Measurements from ENCODE around the gene PTPRD.

Gene PTPRD

DNA sequence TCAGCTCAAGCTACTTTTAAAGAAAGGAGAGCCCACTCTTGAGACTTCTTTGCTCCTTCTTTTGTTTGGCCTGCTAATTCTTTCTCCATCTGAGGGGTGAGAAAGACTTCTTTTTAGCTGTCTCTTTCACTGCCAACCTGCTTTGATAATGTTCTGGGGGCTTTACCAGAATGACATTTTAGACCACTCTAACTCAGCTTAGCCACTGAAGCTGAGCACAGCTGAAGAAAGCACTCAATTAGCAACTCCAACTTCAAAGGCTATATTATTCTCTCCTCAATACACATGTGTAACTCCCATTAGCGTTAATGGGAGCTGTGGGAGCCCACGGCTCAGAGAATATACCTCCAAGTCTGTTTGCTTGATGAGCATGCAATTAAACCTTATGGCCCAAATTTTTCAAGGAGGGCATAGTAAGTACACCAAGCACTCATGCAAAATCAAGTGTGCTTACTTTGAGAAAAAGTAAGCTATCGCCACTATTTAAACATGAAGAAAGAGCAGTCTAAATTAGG lies 1997.8 kb downstream of the PTPRD start:
- no peak for DNase-seq (ENCODE audit: low read depth, low spot score)
- H3K27ac ChIP-seq: no peak overlapping the region

DNA sequence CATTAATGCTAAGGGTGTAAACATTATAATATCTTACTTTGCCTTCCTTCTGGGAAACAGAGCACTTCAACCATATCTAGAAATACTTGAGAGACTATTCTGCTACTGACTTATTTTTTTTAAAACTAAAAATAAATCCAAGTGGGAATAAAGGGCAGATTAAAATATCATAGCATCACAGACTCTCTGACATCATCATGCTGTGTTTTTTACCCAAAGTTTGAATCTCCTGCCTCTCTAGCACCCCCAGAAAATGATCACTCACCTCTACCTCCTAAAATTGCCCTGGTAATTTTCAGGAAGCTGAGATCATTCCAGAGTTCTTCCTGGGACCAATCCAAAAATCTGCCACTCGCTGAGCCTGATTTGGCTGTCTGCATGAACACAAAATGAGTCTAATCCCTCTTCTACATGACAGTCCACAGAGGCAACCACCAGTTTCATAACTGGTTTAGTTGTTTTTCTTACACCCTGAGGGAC lies 1999.4 kb downstream of the PTPRD start:
- DNase-seq (ENCODE audit: low read depth, low spot score): no peak
- no peak overlapping the region for H3K27ac ChIP-seq

DNA sequence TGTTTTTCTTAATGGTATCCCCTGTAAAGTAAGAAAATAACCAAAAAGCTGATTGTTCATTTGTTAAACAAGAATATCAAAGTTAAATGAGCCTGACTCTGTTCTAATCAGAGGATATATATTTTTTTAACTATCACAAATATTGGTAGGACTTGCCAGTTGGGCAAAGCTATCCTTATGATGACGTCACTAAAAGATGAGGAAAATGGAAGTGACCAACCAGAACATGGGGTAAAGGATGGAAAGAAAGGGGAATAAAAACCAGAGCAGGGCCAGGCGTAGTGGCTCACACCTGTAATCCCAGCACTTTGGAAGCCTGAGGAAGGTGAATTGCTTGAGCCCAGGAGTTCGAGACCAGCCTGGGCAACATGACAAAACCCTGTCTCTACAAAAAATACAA lies 2001.6 kb downstream of the PTPRD start:
- no peak for DNase-seq (ENCODE audit: low read depth, low spot score)

DNA sequence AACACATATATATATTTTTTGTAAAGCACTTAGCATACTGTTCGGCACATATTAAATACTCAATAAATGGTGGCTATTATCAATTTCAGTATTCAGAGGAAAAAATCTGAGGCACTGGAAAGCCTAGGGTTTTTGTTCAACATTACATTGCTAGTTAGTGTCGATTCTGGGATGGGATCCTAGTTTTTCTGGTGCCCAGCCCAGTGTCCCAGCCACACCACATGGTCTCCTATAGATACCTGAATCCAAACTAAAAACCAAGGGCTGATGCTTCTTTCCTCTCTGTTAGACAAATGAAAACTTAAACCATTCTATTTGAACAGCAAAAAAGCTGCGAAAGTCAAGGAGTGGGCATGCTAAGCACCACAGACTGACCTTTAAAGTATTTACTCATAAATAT lies 2002.5 kb downstream of the PTPRD start:
- no peak overlapping the region for H3K27ac ChIP-seq
- DNase-seq (ENCODE audit: low read depth, low spot score): no peak

More for the DNA sequence above, 2001.6 kb downstream of the PTPRD start:
- no peak overlapping the region for H3K27ac ChIP-seq

DNA sequence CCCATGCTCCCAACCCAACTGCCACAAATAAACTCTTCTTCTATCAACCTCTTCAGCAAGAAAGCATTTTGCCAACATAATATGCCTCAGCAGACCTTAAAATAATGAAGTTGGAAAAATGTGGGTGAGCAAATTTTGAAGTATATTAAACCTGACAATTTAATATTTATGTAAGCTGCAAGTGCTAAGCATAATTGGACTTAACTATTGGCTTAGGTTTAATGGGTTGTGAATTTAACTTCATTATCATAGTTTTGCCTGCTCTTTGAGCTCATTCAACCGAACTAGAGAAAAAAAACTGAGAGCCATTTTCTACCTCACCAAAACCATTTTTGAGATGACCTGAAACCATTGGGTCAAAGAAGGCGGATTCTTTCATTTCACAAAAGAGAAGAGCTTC lies 2007.7 kb downstream of the PTPRD start:
- no peak overlapping the region for H3K27ac ChIP-seq

DNA sequence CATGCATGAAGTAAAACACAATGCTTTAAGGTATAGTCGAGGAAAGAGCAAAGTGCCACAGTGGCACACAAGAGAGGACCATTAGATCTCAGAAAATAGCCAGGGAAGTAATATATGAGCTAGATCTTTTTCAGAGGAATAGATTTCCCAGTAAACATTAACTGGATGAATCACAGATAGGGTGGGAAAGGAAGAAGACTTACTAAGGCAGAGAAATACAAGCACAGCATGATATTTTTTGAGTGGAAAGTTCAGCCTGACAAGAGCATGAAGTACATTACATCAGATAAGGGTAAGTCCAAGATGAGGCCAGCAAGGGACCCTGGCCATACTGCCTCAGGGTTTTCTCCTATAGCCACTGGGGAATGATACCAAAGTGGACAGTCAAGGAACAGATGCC lies 2008.6 kb downstream of the PTPRD start:
- H3K27ac ChIP-seq: no peak overlapping the region
- DNase-seq (ENCODE audit: low read depth, low spot score): no peak

More for the DNA sequence above, 2007.7 kb downstream of the PTPRD start:
- DNase-seq (ENCODE audit: low read depth, low spot score): no peak

DNA sequence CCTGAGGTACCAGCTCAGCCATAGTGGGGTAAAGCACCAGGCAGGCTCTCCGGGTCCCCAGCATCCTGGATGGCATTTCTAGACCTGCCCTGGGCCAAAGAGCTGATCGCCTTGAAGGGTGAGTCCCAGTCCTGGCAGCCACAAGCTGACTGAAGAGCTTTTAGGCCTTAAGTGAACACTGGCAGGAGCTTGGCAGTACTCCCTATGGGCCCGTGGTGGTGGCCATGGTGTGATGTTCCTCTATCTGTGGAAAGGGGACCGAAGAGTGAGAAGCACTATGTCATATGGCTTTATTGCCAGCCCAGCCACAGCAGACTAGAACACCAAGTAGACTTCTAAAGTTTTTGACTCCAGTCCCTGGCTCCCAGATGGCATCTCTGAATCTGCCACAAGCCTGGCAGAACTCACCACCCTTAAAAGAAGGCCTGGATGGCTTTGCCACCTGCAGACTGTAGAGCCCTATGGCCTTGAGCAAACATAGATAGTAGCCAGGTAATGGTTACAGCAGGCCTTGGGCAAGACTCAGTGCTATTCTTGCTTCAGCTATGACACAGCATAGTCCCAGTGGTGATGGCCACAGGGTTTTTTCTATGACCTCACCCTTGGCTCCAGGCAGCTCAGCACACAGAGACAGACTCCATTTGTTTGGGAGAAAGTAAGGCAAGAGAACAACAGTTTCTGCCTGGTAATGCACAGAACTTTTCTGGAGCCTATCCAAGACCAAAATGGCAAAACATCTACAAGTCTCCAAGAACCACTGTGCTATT lies 2011.7 kb downstream of the PTPRD start:
- H3K27ac ChIP-seq: no peak overlapping the region
- no peak for DNase-seq (ENCODE audit: low read depth, low spot score)

DNA sequence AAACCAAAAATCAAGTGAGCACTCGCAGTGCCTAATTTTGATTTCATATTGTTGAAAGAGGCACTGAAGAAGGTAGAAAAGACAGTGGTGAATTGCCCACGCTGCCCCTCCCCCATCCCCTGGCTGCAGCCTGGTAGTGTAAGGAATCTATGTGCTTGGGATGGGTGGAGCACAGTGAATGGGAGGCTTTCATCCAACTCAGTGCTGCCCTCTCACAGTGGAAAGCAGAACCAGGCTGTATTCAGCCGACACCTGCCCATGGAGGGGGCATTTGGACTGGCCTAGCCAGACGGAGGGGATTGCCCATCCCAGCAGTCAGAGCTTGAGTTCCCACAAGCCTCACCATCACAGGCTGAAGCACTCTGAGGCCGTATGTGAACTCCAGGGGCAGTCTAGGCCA lies 2012.9 kb downstream of the PTPRD start:
- DNase-seq (ENCODE audit: low read depth, low spot score): no peak
- H3K27ac ChIP-seq: no peak overlapping the region

DNA sequence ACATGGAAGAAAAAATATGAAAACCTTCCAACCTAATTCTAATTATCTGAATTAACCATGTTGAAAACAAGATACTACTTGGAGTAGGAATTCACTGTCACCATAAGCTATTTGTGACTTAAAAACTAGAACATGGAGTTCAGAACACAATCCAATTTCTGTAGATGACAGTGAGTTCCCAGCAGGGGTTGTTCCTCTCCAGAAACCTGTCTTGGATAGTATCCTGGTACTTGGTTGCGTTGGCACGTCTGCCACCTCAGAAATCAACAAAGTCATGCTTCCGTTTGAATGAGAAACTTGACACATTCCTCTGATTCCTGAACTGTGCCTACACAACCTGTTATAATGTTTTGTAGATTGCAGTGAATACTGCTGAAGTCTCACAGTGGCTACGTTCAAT lies 2023.3 kb downstream of the PTPRD start:
- no peak for DNase-seq (ENCODE audit: low read depth, low spot score)
- no peak overlapping the region for H3K27ac ChIP-seq

DNA sequence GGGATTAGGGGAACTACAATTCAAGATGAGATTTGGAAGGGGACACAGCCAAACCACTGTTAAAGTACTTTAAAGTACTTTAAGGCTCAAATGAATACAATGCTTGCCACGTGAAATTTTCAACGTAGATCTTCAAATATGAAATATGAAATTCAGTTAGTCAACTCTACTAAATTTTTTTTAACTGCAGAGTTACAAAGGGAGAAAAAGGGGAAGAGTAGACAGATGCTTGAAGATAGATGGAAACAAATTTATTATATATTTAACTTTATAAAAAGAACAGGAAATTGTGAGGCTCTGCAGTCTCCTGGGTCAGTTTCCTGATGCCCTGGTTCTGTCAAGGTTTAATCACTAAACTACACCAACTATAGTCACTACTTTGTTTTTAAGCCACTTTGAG lies 2027.8 kb downstream of the PTPRD start:
- H3K27ac ChIP-seq: no peak overlapping the region
- DNase-seq (ENCODE audit: low read depth, low spot score): no peak

DNA sequence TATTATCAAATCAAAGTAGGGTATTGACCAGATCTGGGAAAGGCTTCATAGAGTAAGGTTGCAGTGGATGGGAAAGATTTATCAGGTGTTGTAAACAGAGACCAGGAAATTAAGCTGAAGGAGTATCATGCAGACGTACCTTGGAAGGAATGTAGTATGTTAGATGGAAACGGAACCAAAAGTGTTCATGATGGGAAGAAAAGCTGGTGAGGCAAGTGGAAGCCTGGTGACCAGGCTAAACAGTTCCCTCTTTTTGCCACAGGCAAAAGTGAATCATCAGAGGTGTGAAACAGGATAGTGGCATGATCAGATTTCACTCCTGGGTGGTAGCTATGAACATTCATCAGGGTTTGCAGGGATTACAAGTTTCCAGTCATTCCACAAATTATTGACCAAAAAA lies 2033.1 kb downstream of the PTPRD start:
- DNase-seq (ENCODE audit: low read depth, low spot score): peak; percentile 16
- H3K27ac ChIP-seq: no peak overlapping the region

DNA sequence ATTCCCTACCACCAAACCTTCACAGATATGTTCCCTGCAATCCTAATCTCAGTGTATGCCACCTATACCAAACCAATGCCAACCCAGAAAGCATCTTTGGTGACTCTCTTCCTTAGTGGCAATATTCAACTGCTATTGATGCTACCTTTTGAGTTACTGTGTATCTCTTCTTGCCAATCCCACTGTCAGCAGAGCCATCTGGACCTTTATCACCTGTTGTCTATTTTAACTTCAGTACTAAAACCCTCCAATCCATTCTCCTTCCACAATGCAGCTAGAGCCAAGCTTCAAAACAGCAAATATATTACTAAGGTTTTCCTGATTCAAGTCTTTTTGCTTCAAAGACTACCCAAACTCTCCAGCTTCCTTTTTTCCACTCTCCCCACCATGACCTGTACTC lies 2036.1 kb downstream of the PTPRD start:
- H3K27ac ChIP-seq: no peak overlapping the region
- no peak for DNase-seq (ENCODE audit: low read depth, low spot score)

DNA sequence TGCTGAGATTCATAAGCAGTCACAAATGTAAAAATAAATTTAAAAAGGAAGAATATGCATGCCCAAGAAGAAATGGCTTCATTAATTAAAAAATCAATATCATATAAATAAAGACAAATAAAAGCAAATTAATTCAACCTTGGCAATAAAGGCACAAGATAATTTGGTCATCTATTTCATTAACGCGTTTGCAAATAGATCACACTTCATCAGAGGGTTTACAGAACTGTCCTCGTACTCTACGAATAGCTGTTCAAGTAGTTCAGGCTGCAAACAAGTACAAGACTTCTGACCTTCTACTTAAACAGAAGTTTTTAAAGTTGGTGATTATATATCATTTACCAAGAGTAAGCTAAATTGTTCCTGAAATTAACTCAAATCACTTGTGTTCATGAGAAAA lies 2038.0 kb downstream of the PTPRD start:
- H3K27ac ChIP-seq: no peak overlapping the region
- DNase-seq (ENCODE audit: low read depth, low spot score): no peak

DNA sequence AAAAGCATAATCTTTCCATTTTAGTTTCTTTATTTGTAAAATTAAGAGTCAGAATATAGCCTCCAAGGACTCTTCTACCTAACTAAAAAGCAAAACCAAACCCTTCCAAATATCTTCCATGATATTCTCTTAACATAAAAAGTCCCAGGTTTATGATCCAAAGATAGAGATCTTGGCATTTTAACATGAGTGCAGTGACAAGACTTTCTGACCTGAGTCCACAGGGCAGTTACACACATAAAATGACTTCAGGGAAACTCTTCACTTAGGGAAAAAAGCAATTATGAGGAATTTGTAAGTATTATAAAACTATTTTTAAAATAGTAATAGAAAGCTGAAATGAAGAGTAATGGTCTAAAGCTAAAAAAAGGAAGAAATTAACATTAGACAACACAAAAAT lies 2040.6 kb downstream of the PTPRD start:
- no peak overlapping the region for H3K27ac ChIP-seq

DNA sequence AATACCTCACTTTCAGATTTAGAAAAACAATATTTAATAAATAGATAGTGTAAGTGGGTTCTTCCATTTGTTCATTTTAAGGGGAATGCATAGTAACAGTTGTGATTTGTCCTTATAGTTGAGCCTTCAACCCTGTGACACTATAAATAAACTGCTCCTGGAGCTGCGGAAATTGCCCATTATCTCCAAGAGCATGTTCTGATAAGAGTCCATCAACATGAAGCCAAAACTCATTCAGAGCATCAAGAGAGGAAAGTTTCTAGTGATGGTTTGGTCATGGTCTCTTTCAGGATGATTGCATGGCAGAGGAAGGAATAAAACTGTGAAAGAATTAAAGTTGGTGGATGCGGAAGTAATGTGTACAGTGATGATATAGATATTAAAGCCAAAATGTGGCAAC lies 2041.2 kb downstream of the PTPRD start:
- no peak for DNase-seq (ENCODE audit: low read depth, low spot score)
- no peak overlapping the region for H3K27ac ChIP-seq

More for the DNA sequence above, 2040.6 kb downstream of the PTPRD start:
- no peak for DNase-seq (ENCODE audit: low read depth, low spot score)

DNA sequence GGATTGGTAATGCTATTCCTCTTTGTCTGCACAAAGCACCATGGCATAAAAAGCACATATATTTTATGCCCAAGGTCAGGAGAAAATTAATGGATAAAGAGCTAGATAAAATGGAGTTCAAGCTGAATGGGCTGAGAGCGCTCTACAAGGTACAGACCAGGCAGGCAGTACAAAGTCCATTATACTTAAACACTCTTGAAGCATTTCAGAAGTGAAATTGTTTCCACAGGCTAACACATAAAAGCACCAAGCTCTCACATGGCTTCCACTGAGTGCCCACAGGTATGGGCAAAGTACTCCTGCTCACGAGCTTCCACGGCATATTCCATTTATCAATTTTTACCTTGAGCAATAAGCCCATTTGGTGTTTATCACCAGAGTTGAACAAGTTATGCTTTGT lies 2042.0 kb downstream of the PTPRD start:
- H3K27ac ChIP-seq: no peak overlapping the region
- DNase-seq (ENCODE audit: low read depth, low spot score): no peak

DNA sequence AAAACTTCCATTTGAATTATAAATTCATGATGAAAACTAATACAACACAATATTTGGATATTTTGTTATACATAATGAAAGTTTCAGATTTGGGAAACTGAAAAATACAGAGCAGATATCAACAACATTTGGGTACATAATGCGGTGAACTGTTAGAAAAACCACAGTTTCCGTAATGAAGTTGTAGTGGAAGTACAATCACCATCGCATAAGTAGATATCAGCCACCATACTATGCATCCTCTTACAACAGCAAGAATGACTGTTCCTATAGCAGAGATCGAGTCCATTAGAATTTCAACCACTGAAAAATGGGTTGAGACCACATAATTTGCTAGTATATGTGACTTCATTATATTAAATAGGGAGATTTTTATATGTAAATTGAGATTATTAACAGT lies 2043.0 kb downstream of the PTPRD start:
- H3K27ac ChIP-seq: no peak overlapping the region
- no peak for DNase-seq (ENCODE audit: low read depth, low spot score)

DNA sequence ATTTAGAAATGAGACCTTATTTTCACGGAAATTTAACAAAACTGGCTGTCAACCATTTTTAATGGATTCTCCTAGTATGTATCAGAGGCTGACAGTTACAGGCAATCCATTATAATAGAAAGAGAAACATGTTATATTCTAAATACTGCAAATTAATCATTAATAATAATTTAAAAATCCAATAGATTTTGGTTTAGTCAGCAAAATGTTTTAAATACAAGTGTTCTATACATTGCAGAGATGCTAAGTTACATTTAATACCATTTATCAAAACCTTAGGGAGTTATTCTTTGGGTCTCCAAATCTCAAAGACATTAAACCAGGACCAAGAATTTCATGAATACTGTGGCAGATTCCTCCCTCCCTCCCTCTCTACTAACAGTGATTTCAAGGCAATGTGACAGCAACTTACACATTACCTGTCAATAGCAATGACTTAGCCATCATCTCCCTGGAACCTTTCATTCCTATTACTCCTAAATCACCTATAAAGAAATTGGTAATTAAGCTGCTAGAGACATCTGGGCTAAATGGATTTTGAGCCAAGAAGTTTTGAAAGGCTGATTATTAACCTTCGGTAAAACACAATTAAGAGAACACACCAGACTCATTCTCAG lies 2044.7 kb downstream of the PTPRD start:
- no peak for DNase-seq (ENCODE audit: low read depth, low spot score)
- no peak overlapping the region for H3K27ac ChIP-seq

DNA sequence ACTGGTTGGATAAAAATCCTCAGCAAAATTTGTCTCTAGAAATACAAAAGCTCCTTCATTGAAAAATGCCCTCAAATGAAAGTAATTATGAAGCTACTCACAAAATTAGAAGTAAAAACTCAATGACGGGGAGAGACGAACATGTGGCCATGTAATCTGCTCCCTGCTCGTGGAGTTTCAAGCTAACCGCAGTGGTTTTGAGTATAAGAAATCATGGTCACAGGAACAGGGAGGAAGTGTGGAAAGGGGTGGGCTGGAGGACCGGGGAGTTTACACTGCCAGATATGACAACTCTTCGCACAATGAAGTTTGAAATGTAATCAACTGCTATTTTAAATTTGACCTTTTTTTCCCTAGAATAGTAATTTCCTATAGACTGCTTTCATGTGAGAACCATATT lies 2047.8 kb downstream of the PTPRD start:
- no peak overlapping the region for H3K27ac ChIP-seq
- no peak for DNase-seq (ENCODE audit: low read depth, low spot score)

DNA sequence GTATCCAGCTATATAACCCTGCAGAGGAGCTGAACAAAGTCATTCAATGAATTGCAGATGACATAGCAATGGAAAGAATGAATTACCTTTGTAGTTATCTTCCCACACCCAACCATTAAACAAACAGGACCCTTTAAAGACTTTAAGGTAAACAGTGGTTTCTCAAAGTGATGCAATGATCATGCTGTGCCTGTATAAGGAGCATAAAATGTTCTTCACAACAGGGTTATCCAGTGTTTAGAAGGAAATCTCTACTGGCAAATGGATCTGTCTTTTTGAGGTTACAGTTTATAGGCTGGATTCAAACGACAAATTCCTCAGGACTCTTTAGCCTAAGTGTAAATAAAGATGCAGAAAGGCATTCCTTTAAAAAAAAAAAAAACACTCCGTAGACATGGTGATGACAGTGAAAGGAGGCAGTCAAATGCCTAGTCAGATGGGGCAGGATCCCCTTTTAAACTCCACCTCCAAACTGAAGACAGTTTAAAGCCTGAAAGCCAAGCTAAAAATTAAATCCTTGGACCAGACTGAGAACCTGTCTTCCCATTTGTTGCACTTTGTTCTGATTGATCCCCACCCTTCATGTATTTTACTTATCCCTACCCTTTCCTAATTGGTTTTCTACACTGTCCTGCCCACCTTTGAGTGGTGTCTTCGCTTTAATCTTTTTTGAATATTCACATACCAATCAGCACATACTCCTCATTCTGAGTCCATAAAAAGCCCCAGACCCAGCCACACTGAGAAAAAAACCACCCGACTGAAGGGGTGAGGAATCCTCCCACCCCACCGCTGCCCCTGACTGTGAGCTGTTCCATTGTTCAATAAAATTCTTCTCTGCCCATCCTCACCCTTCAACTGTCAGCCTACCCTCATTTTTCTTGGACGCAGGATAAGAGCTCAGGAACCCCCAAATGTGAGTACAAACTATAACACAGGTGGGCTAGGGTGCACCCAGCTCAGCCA lies 2052.0 kb downstream of the PTPRD start:
- no peak overlapping the region for H3K27ac ChIP-seq
- no peak for DNase-seq (ENCODE audit: low read depth, low spot score)

DNA sequence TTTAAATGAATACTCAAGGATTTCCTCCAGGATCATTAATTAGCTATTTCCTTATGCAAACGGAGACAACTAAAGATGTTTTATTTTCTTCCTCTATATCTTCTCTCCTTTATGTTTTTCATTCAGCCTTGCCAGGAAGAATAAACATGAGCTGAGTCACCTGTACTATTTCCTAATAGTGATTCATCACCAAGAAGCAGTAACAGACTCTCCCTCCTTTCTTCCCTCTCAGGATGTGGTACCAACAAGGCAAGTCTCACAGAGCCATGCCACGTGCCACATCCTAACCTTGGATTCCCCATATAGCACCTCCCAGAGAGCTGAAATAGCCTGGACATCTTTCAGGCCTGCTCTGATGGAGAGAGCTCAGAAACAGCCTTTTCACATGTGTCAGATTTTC lies 2054.6 kb downstream of the PTPRD start:
- H3K27ac ChIP-seq: no peak overlapping the region
- peak; percentile 36 for DNase-seq (ENCODE audit: low read depth, low spot score)
